Natural killer cell (primary cell): ENCODE data around the gene LGALS9B. TPM values are rescaled to one million over a fixed set of nuclear protein-coding genes. Genes with fewer than 3 reads are reported as not detected.
"Not testable (repeated sequence)": the region's sequence is repeated elsewhere in the genome, so short reads cannot be mapped to it uniquely, and the experiment has no call there.

Experiments
- ATAC-seq, 3 donors: fragments of 150-1000 bp in 2 of 3; fragments of 200-7000 bp in 1 of 3; cut with Tn5 transposase; 1 replicate in 1 of 3; 2 replicates in 2 of 3; pipeline ENCODE4 v1.10.0; 2021; ENCODE audit warnings: mild to moderate bottlenecking in 2 of 3, moderate library complexity in 2 of 3
- DNase-seq, 2 donors: peaks; one replicate each; pipeline versions ENCODE4 v3.0.0 to v3.0.0-alpha.2; 2013 to 2021; ENCODE audit warnings: mixed read lengths in 1 of 2
- H3K27ac ChIP-seq: one replicate; pipeline ENCODE4 v1.5.1; 2013; ENCODE audit warnings: mild to moderate bottlenecking, low read length
- H3K27me3 ChIP-seq: one replicate; pipeline ENCODE4 v1.6.1; 2013; ENCODE audit warnings: low read length; ENCODE audit not compliant: control insufficient read depth, insufficient read depth
- H3K36me3 ChIP-seq: one replicate; pipeline ENCODE4 v1.6.1; 2013; ENCODE audit warnings: low read length; ENCODE audit not compliant: control insufficient read depth, insufficient read depth
- H3K4me1 ChIP-seq: one replicate; pipeline ENCODE4 v1.6.1; 2013; ENCODE audit warnings: low read length; ENCODE audit not compliant: control insufficient read depth, insufficient read depth
- H3K4me3 ChIP-seq: one replicate; pipeline ENCODE4 v1.5.1; 2013; ENCODE audit warnings: low read length
- H3K9me3 ChIP-seq: one replicate; pipeline ENCODE4 v1.6.1; 2013; ENCODE audit warnings: low read length; ENCODE audit not compliant: control insufficient read depth, insufficient read depth
- H3K27ac Mint-ChIP-seq, 2 donors: one replicate each; pipeline ENCODE4 v1.8.0; 2022; ENCODE audit warnings: mild to moderate bottlenecking in 2 of 2, mixed read lengths in 2 of 2, moderate library complexity in 1 of 2
- H3K27me3 Mint-ChIP-seq, 2 donors: one replicate each; pipeline ENCODE4 v1.8.0; 2022; ENCODE audit warnings: low read depth in 2 of 2, mixed read lengths in 2 of 2
- H3K36me3 Mint-ChIP-seq: one replicate; pipeline ENCODE4 v1.8.0; 2022; ENCODE audit warnings: mixed read lengths
- H3K4me1 Mint-ChIP-seq, 2 donors: one replicate each; pipeline ENCODE4 v1.8.0; 2022; ENCODE audit warnings: mixed read lengths in 2 of 2
- H3K4me3 Mint-ChIP-seq: one replicate; pipeline ENCODE4 v1.8.0; 2022; ENCODE audit warnings: mild to moderate bottlenecking, moderate library complexity, mixed read lengths
- H3K9me3 Mint-ChIP-seq, 2 donors: one replicate each; pipeline ENCODE4 v1.8.0; 2022; ENCODE audit warnings: mixed read lengths in 2 of 2
- WGBS: methylation state at CpG from one replicate; pipeline ENCODE4 v1.1.7; 2013; ENCODE audit warnings: missing lambda C conversion rate; ENCODE audit not compliant: insufficient coverage; 5-methylcytosine and 5-hydroxymethylcytosine counted together
- intact Hi-C: fragments of 100-400 bp; cut with micrococcal nuclease; formaldehyde crosslinking; loops from one replicate; pipeline ENCODE4 v1.14.2; 2022
- total RNA-seq, 4 donors: library from RNA; stranded (reverse); fragments of 120-200 nt in 1 of 4; gene quantifications; one replicate each; pipeline versions ENCODE4 v1.2.3 to v1.2.4, GENCODE V29; 2013 to 2022

Gene LGALS9B
- total RNA-seq, 3 donors from 2014 or later (not counting 1 experiment from before 2014, with no cell fraction given), result 40.8 to 131 (median 50.8) TPM

GRCh38 chr17:20400559-20401305, 66.6 kb downstream of the LGALS9B start:
- intact Hi-C loops, H3K27ac Mint-ChIP-seq, H3K4me3 Mint-ChIP-seq, H3K4me3 ChIP-seq, H3K4me1 Mint-ChIP-seq, H3K9me3 ChIP-seq, ATAC-seq, H3K36me3 ChIP-seq, H3K9me3 Mint-ChIP-seq, DNase-seq, H3K4me1 ChIP-seq, H3K27me3 ChIP-seq, H3K27me3 Mint-ChIP-seq, H3K27ac ChIP-seq, H3K36me3 Mint-ChIP-seq: not testable (repeated sequence)
- 100% methylated on average over 1 of the region's 8 CpGs for WGBS

Other genes with a start within 250 kb of the LGALS9B start
- not detected for gene CDRT15L2, start 112.2 kb upstream of the LGALS9B start, total RNA-seq